Measurements from ENCODE around the gene USP30.

GRCh38 chr12:109124878-109125648, 72.7 kb downstream of the USP30 start:
- TF ChIP-seq CTCF (IDR thresholded peaks at IDR 0.05) (no peak), POLR2A (IDR thresholded peaks at IDR 0.05) (no peak), POLR2AphosphoS5 (IDR thresholded peaks at IDR 0.05) (no peak)

All from breast epithelium (tissue), 3 donors.